ENCODE data around the gene CASP5.
"Not testable (repeated sequence)": the region's sequence is repeated elsewhere in the genome, so short reads cannot be mapped to it uniquely, and the experiment has no call there.

Gene CASP5

GRCh38 chr11:105023003-105023402 lies at the start of gene CASP5:
Gene CASP5, minus strand, starts transcription at chr11:105023168. Its CDS starts 32 bp downstream, at chr11:105023136.
- DNase-seq, result no peak

DNA sequence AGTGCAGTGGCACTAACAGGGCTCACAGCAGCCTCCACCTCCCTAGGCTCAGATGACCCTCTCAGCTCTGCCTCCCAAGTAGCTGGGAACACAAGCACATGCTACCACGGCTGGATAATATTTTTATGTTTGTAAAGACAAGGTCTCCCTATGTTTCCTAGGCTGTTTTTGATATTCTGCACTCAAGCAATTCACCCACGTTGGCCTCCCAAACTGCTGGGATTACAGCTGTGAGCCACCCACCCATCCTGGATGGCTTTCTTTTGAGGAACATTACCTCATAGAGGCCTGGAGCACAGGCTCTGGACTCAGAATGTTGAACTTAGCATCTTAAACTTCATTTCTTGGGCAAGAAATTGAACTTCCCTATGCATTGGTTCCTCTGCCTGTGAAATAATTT lies 49.1 kb upstream of the CASP5 start:
- DNase-seq, result not testable (repeated sequence)

GRCh38 chr11:105071089-105071732 lies 48.2 kb upstream of the CASP5 start:
- DNase-seq, result no peak

DNA sequence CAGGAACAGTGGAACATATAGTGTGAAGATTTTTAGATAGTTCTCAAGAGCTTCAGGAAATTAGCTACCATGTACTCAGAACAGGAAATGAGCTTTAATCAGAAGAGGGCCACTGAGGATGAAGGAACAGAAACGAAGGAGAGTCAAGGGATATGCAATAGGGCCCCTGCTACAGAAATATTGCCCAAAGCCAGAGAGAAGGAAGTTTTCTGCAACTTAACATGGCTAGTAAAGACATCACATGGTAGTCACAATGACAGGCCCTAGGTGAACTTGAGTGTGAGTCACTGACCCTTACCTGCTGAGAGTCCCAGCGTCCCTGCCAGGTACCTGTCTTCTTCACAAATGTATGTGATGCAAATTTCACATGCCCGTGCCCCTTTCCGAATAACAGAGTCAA lies 47.3 kb upstream of the CASP5 start:
- no peak for DNase-seq

DNA sequence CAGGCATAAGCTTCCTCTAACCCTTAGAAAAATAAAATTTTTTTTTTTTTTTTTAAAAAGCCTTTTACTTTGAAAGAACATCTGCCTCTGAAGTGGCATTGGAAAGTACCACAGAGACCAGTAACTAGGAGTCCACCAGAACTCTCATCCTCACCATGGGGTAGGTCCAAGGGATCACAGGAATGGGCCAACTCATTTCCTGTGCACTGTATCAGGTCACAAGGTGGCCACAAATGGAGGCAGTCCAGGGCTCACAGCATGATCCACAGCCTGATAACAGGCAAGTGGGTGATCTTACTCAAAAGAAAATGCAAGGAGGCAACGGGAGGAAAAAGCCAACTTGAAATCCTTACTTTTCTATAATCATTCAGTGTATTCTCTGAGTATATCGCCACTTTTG lies 46.8 kb upstream of the CASP5 start:
- DNase-seq, result not testable (repeated sequence)

DNA sequence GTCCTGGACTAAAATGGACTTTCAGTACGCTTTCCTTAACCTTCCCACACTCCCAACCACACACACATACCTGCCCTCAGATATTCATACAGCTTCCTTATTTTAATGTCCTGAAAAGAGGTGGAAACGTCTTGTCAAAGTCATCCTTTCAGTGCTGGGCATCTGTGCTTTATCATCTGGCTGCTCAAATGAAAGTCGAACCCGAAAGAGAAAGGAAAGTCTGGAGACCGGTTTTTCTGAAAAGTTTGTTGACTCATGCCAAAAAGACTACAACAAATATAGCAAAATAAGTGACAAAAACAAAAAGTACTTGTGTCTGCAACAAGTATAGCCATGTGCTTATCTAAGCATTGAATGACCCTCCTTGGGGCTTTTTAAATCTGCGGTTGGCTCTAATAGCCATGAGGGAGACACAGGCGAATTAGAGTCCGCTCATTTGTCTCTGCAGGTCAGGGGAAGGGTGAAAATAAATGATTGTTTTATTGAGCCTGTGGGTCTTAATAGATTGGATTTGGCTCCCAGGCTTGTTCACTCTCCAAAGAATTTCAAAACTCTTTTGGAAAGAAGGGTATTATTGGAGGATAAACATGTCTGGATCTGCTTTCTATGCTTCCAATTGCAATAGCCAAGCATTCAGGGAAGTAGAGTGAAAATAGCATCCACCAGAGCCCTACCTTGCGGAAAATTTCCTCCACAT lies 40.4 kb upstream of the CASP5 start:
- DNase-seq, result not testable (repeated sequence)

DNA sequence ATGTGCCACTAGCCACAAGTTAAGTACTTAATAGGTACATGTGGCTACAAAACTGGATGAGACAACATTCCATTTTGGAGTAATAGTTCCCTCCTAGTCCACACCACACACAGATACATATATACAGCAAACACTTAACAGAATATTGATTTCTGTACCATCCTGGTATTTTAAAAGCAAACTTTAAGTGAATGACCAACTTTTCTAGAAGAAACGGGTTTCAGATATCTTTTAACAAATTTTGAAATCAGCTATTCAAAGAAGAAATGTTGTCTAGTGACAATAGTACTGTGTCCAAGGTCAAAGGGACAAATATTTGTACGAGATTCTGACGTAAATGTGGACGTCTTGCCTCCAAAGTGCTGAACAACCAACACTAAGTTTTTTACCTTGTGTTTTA lies 34.5 kb upstream of the CASP5 start:
- DNase-seq, result no peak

GRCh38 chr11:105056446-105056845 lies 33.5 kb upstream of the CASP5 start:
- no peak for DNase-seq

DNA sequence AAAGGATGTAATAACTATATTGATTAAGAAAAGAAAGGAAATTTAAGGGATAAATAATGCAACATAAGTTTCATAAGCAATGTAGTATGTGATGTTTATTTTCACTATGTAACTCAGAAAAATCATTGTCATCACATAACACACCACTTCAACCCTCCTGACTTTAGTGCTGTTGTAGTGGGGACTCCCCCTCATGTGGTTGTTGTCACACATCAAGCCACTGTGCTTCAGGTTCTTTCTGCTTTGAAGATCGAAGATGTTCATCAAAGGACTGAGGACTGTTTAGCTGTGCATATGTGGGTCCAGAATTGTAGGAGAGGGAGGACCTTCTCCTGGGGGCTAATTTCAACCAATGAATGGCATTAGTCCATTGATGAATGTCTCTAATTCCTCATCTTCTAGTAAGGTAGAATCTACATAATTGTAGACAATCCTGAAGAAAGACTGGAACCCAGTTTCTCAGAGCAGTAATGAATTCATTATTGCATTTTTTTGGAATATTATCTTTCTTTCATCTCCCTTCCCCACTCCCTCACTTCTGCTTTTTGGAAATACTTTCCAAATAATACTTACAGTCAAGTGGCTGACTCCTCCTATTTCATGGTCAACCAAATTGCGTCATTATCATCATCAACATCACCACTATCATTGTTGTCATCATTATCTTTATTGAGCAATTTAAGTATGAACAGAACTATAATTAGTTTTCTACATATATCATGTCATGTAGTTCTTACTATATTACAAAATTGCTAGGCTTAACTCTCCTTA lies 31.9 kb upstream of the CASP5 start:
- DNase-seq, result no peak

- DNase-seq, result no peak
Observed at GRCh38 chr11:105052487-105052886, 29.5 kb upstream of the CASP5 start.

- no peak for DNase-seq
Observed at GRCh38 chr11:105051559-105051958, 28.6 kb upstream of the CASP5 start.

- no peak for DNase-seq
Observed at GRCh38 chr11:105049481-105049880, 26.5 kb upstream of the CASP5 start.

GRCh38 chr11:105046898-105047579 lies 24.1 kb upstream of the CASP5 start:
- DNase-seq, result no peak

GRCh38 chr11:105045676-105046296 lies 22.8 kb upstream of the CASP5 start:
- no peak for DNase-seq

DNA sequence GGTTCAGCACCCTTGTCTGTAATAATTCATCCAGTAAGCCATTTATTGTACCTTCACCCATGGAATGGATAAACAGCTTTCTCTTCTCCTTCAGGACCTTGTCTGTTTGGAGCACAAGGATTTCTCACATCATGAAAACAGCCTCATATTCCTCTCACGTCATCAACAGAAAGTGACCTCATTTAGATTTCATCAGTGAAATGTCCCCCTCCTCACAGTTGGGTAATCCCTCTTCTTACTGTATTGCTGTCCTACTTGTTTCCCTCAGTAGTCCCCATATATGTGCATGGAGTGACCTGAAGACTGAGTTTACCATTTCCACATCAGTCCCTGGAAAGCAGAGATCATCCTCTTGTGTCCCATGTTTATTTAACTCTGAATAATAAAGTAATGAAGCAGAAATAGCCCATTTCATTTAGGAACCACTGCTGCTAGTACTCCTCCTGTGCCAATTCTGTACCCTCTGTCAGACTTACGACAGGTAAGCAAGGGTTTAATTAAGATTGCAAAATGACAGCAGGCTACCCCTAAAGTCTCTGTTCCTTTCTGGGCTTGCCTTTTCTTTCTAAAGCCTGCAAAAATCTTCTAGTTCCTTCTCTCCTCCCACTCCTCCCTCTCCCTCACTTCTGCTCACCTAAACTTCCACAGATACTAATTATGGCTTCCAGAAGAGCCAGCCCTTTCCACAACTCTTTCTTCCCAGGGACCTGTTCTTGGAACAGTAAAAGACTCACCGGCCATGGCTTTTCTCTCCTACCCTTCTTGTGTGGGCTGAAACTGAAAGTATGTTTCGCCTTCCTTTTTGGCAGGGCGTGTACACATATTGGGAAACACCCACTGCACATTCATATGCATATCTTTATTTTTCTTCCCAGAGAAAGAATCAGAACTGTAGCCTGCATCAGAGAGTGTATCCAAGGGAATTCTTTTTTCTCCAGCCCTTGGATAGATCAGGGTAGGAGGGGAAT lies 21.9 kb upstream of the CASP5 start, which contains the start of gene CARD16:
CARD16 (minus strand) TSS at position 779 of the 968 bp plus-strand sequence; CDS start at position 741, 38 bp downstream.
- not testable (repeated sequence) for DNase-seq

GRCh38 chr11:105042178-105042577 lies 19.2 kb upstream of the CASP5 start:
- DNase-seq, result no peak

GRCh38 chr11:105040703-105041102 lies 17.7 kb upstream of the CASP5 start:
- no peak for DNase-seq

DNA sequence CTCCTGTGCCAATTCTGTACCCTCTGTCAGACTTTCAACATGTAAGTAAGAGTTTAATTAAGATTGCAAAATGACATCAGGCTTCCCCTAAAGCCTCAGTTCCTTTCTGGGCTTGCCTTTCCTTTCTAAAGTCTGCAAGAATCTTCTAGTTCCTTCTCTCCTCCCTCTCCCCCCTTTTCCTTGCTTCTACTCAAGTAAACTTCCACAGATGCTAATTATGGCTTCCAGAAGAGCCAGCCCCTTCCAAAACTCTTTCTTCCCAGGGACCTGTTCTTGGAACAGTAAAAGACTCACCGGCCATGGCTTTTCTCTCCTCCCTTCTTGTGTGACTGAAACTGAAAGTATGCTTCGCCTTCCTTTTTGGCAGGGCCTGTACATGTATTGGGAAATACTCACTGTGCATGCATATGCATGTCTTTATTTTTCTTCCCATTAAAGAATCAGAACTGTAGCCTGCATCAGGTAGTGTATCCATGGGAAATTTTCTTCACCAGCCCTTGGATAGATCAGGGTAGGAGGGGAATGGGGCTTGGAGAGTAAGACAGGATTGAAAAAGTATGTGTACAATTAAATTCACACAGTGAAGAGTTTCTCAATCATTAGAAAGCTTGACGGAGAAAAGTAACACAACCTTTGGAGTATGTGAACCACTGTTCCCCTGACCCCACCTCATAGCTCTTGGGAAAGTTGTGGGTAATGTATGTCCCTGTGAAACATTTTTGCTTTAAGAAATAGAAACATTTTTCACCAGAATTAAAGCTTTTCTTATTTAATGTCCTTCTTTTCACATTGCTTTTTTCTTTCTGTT lies 12.0 kb upstream of the CASP5 start, which contains the start of gene CASP1:
CASP1 (minus strand) TSS at position 332 of the 808 bp plus-strand sequence; CDS start at position 301, 31 bp downstream.
- DNase-seq, result no peak

GRCh38 chr11:105034388-105034787 lies 11.4 kb upstream of the CASP5 start:
- not testable (repeated sequence) for DNase-seq

DNA sequence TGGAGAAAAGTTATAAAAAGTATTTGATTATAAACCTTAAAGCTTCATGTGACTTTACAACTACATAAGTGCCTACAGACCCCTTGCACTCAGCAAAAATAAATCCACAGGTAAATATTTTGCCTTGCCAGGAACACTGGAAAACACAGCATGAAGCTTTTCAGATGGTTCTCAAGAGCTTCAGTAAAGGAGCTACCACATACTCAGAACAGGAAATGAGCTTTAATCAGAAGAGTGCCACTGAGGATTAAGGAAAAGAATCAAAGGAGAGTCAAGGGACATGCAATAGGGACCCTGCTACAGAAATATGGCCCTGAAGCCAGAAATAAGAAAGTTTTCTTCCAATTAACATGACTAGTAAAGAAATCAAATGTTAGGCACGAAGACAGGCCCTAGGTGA lies 10.8 kb upstream of the CASP5 start:
- DNase-seq, result no peak
